ENCODE data around the gene RBM5.
"Not testable (repeated sequence)": the region's sequence is repeated elsewhere in the genome, so short reads cannot be mapped to it uniquely, and the experiment has no call there.

The RBM5 gene

DNA sequence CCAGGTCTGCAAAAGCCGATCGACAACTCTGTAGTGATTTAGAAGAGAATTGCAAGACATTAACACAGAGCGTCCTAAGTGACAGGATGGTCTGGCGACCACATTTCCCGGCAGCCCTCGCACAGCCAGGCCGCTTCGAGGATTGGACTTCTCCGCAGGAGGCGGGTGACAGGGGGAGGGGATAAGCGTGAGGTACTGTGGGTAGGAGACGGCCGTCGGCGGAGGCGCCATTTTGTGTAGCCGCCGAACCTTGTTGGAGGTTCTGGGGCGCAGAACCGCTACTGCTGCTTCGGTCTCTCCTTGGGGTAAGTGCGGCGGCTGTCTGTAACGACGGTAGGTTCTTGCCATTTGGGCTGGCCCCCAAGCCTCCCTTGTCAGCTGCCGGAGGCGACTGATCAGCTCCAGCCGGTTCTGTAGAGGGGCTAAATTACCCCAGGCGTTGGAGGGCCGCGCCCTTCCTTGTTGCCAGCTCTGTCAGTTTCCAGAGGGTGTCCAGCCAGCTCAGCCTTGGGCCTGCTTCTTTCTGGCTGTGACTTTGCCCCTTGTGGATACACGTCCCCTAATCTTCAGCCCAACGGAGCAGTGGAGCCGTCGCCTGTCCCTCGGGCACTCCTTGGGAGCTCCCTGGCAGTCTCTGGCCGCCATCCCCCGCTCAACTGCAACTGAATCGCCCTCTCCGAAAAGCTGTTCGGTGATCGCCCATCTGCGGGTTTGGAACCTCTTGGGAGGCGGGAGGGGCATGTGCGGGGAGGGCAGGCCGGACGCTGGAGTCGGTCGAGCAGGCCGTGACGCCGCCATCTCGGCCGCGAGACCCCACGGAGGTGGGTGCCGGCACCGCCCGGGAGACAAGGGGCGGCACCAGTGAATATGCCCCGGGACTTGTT lies at the start of gene RBM5:
RBM5 (plus strand) TSS at position 195 of the 884 bp plus-strand sequence. CDS start 1,516 bp downstream, outside the sequence.
- DNase-seq: peak; percentile 90

DNA sequence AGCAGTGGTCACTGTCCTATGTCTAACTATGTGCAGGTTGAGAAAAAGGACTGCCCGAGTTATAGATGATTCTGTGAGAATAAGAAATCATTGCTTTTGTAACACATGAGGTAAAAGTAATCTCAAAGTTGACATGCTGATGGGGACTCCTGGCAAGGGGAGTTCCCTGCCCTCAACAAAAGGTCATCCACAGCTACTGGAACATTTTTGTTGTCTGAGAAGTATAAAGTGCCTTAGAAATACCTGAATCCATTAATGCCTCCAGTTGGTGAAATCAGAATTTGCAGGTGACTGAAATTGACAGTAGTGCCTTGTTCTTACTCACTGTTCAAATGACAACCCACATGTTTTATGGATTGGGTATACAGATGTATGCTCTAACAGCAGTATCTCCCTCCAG lies 43.7 kb upstream of the RBM5 start:
- DNase-seq: no peak

DNA sequence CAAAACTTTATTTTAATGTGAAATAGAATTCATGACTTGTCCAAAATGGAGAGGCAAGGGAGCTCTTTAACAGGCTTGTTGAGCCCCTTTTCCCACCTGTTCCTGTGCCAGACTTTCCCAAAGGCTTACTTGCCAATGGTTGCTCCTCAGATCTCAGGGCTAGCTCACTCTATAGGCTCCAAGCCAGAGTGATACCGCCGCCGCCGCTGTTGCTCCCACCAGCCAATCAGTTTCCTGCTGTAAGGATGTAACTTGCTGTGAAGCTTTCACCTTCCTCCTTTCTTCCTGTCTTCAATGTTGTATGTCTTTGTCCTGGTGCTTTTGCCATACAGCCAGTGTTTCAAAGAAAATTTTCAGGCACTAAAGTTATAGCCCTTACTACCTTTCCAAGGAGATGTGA lies 41.3 kb upstream of the RBM5 start:
- no peak for DNase-seq

DNA sequence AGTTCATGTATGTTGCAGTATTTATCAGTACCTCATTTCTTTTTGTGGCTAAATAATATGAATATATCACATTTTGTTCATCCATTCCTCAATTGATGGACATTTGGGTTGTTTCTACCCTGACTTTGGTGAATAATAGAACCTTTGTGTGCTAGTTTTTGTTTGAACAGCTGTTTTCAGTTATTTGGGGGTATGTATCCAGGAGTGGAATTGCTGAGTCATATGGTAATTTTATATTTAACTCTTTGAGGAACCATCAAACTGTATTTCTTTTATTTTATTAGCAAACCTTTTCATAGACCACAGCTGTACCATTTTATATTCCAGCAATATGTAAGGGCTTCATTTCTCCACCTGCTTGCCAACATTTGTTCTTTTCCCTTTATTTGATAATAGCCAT lies 38.4 kb upstream of the RBM5 start:
- DNase-seq: peak; percentile 84

DNA sequence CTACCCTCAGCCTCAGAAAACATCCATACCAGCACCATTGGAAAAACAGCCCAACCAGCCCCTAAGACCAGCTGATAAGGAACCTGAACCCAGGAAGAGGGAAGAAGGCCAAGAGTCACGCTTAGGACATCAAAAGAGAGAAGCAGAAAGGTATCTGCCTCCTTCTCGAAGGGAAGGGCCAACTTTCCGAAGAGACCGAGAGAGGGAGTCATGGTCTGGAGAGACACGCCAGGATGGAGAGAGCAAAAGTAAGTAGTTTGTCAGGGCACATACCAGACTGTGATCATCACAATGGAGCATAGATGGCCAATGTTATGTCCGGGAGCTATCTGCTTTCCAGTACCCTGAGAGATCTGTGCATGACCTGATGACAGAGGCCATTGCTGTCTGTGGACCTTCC lies 31.0 kb upstream of the RBM5 start:
- DNase-seq: no peak

DNA sequence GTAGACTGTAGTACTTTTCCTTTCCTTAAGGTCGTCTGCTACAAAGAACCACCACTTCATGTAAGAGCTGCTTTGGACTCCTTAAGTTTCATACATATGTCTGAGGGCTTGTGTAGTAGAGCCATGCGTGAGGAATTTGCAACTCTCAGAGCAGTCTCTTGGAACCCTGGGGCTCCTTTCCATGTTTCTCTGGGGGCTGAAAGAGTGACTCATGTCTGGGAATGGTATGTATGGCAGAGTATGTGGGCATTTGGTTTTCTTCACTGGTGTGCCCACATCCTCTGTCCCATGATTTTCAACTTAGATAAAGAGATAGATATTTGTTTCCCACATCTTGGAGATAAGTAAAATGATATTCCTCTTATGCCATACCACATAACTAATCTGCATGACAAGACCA lies 20.6 kb upstream of the RBM5 start:
- no peak for DNase-seq

DNA sequence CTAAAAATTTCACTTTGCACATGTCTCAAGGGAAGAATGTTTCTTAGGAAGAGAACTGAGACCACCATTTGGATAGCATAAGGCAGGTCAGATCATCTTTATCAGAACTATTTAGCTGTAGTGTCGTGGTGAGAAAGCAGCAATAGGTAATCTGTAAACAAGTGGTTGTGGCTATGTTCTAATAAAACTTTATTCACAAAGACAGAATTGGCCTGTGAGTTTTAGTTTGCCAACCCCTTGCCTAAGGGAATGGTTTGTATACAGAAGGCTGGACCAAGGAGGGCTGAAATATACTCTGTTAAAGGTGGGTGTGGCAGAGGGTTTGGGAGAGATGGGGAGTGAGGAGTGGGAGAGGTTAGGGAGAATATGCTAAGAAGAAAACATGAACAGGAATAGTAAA lies 10.6 kb upstream of the RBM5 start:
- no peak for DNase-seq

DNA sequence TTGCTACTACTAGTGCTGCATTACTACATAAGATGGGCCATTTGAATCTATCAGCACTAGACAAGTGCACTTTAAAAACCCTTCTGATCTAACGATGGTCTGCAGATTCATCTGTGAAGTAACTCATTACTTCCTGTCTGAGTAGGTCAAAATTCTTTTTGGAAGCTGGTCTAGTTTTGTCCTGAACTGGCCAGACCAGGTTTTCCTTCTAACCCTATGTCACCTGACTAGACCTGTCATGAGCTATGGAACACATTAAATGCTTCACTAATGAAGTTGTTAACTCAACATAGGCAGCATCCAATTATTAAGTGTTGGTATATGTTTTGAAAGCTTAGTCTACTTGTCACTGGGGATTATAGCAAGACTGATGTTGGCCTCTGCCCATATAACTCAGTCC lies 10.1 kb upstream of the RBM5 start:
- DNase-seq: no peak

DNA sequence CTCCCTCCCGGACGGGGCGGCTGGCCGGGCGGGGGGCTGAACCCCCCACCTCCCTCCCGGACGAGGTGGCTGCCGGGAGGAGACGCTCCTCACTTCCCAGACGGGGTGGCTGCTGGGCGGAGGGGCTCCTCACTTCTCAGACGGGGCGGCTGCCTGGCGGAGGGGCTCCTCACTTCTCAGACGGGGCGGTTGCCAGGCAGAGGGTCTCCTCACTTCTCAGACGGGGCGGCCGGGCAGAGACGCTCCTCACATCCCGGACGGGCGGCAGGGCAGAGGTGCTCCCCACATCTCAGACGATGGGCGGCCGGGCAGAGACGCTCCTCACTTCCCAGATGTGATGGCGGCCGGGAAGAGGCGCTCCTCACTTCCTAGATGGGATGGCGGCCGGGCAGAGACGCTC lies 3.8 kb upstream of the RBM5 start:
- not testable (repeated sequence) for DNase-seq

DNA sequence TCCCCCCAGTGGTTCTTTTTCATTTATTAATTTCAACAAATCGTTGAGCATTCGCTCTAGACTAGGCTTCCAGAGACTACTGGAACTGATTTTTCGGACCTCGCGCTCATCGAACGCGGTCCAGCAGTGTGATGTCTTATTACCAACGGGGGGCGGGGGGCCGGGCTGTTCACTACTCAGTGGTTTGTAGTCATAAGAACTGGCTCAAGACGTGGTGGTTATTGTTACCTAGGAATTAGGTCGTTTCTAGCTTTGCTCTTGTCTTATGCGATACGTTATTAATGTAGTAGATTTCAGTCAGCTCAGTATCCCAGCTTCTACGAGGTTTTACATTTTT lies 858 bp downstream of the RBM5 start:
- DNase-seq: peak; percentile 18

DNA sequence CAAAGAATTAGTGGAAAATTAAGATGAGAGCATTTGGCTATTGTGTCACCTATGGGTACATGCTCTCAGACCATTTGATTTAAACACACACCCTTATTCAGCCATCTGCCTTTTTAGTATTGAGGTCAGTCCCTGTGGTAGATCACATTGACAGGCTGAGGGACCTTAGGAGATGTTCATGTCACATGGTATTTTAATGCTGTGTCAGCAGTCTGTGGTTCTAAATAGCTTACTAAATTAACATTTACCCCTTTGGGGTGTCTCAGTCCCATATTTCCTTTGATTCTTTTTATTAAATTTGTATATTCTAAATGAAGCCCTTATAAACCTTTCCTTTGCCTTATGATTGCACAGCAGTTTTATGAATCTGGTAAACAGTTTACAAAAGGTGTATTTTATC lies 2.3 kb downstream of the RBM5 start:
- no peak for DNase-seq

DNA sequence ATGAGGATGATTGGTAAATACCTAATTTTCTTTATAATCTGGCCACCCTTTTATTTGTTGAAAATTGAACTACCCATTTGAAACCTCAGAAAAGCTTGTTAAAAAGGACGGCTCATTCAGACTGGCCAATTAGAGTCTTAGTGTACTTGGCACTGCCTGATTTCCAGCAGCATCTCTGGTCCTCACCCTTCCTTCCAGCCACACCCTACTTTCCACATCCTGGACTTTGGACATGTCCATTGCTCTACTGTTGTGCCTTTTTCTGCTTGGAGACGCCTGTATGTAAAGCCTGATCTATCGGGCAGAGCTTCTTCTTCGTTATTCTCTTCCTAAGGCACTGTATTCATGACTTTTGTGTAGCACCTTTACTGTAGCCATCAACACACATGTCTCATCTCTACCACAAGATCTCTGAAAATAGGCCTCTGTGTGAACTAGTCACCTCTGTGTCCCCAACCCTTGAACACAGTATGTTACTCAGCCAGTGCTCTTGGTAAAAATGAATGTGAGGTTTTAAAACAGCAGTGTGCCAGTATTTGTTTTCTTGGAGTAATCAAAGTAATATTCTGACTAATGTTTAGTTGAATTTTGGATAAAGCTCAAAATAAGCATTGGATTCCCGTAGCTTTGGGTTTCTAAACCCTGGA lies 6.8 kb downstream of the RBM5 start:
- no peak for DNase-seq

DNA sequence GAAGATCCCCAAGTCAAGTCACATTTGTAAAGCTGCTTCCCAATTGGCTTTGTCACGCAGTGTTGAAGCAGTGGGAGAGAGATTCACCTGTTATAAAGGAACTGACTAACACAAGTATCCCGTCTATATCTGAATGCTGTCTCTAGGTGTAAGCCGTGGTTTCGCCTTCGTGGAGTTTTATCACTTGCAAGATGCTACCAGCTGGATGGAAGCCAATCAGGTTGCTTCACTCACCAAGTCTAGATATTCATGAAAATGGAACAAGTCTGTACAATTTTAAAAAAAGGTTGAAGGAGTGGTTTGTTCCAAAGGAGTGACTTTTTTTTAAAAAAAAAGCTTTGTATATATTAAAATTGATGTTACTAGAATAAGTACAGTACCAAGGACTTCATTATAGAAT lies 11.7 kb downstream of the RBM5 start:
- DNase-seq: no peak

DNA sequence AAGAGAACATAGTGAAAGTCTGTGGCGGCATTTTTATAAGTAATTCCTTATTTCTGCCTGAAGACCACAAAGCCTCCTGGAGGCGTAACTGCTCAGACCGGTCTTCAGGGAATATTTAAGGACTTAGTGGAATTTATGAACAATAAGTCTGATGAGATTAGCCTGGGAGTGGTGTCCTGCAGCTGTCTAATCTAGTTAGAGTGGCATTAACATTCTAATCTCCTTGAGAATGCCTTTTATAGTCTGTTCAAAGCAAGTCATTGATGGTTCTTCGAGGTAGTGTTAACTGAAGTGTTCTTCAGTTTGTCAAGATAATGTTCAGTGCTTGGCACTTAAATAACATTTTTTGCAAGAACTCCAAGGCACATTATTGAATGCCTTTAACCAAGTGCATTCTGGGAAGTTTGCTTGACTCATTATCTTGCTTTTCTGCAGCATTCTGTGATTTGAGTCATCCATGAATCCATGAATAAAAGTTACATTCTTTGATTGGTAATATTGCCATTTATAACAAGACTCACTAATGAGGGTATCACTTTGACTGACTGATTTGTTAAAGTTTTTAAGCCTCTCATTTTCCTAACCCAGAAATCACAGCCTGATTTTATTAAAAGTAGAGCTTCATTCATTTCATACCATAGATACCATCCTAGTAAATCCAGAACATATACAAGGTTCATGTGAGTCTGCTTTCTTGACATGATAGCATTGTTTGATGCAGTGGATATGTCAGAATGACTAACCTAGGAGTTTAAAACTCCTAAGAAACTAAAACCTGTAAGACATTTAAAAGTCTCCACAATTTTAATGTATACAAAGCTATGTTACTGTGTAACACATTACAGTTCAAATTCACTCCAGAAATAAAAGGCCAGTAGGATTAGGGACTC lies 12.5 kb downstream of the RBM5 start:
- DNase-seq: peak; percentile 18

DNA sequence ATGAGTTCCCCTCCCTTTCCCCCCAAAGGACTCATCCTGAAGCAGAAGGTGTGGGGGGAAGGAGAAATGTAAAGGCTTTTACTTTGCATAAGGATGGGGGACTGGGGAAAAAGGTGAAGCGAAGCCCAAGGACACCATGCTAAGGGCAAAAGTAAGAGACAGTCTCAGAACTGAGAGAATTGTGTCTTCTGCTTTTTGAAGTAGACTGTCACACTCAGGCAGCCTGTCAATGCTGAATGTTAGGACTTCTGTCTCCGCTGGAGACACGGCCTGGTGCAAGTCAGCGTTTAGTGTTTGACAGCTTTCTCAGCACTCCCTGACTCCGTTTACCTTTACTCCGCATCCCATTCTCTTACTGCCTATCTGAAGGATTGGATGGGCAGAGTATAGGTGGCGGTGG lies 13.8 kb downstream of the RBM5 start:
- DNase-seq: no peak

DNA sequence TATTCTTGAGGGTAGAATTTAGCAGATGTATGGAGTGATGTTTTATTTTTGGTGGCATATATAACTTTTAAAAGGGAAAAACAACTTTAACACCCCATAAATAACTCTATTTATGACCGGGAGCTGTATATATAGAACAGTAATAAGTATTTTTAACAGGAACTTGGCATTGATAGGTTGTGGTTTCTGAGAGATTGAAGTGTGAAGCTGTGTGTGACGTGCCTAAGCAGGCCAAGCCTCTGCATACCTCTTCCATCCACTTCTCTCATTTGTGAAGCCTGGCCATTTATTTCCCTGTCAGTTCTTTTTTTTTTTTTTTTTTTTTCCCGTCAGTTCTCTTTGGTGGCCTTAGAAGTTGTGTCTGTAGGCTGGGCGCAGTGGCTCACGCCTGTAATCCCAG lies 23.0 kb downstream of the RBM5 start:
- no peak for DNase-seq

DNA sequence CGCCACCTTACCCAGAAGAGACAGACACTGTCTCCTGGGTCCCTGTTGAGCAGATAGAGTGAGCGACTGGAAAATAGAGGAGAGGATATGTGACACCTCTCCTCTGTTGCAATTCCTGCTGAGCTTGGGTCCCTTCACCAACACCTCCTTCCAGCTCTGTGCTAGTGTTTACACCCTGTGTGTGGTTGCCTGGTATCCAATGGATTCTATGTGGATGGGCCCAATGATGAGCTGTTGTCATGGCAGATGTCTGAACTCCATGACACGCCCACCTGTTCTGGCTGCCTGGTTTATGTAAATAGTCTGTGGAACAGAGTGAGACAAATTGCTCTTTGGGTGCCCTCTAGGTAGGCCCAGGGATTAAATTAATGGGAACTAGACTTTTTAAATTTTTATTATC lies 23.7 kb downstream of the RBM5 start:
- DNase-seq: no peak

DNA sequence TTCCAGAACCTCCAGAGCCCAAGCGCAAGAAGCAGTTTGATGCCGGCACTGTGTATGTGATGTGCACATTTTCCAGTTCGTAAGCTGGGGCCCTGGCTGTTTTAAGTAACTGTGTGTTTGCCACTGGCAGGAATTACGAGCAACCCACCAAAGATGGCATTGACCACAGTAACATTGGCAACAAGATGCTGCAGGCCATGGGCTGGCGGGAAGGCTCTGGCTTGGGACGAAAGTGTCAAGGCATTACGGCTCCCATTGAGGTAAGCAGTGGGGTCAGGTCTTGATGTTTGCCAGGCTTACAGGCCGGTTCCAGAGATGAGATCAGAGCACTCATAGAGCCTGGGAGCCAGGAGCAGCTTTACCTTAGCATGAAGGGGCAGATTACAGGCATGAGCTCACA lies 28.4 kb downstream of the RBM5 start:
- DNase-seq: no peak

DNA sequence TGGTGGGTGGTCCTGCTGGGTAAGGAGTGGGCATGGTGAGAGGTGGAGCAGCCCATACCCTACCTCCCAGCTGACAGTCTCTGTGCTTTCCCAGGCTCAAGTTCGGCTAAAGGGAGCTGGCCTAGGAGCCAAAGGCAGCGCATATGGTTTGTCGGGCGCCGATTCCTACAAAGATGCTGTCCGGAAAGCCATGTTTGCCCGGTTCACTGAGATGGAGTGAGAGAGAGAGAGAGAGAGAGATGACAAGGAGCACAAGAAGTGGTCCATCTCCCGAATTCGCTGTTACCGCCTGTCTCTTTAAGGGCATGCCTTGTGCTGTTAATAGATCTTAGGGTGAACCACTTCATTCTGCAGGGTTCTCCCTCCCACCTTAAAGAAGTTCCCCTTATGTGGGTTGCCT lies 29.5 kb downstream of the RBM5 start:
- DNase-seq: no peak

DNA sequence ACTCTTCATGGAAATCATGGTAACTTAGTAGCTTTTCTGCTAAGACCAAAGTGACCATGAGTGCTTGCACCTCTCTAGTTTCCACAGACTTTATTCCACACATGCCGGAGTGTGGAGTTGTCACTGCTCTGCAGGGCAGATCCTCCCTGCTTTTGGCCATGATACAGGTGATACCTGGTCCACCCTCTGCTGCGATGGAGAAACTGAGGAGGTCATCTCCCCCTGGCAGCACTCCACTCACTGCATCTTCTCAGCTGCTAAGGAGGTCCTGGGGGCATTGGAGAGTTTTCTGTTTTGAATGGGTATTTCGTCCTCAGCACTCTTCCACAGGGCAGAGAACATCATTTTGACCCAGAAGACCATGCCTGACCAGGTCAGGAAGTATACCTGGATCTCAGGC lies 31.1 kb downstream of the RBM5 start:
- no peak for DNase-seq

DNA sequence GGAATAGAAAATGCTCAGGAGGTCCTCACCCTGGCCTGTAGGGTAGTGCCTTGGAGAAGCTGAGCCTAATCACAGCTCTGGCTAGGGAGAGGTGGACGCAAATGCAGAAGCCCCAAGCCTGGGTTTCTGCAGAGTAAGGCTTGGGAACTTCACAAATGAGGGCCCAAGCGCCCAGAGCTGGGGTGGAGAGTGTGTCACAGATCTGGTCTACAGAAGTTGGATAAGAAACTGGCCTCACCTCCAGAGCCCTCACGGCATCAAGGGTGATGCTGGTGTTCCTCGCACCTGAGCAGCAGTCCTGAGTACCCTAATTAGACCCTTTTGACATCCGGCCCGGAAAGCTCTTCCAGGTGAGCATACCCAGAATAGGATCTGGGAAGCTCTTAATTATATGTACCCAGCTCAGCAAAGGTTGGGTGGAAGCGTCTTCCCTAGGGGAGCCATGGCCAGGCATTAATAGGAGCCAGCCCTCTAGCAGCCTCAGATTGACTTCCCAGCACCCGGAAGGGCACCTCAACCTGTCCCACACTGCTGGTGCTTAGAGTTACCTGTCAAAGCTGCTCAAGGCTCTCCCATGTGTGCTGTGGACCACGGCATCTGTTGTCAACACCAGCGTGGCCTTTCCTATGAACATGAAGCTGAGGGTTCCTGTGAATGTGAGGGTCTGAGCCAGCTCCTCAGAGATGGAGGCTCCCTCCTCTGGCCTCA lies 31.8 kb downstream of the RBM5 start:
- no peak for DNase-seq

DNA sequence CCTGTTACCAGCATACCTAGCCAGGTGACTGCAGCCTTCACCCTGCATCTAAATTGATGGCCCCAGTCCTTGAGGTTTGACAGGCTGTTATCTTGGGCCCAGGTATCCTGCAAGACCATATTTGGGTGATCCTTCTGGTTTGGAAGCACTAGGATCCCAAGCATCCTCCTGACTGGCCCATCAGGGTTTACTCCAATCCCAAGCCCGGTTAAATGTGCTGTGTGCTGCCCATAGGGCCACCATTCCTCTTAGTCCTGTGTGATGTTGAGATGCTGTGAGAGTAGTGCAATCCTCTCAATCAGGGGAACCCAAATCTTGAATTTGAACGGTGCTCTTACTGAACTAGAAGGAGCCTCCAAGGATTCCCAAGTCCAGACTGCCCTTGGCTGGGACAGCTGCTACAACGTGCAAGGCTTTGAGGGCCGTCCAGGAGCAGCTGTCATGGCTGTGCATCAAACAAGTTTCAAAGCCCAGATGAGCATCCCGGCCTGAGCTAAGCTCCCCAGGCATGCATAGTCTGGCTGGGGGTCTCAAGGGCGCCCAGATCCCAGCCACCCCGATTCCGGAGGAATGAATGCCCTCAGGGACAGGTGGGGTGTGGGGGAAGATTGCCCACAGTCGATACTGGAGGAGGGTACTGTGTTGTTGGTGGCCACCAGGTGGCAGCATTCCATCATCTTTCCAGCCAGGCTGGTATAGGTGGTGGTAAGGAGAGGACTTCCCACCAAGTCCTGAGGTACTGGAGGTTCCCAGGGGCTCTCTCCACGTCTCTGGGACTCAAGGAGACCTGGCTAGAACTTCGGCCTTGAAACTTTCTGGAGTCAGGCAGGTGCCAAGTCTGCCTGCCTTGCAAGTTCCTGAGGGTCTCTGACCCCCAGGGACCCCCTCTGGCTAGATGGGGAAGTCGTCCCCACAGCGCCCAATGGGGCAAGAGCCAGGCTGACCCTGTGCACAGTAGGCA lies 32.6 kb downstream of the RBM5 start:
- peak; percentile 58 for DNase-seq
